HCT116 (cell line): ENCODE data around the gene MYL4. TPM values are rescaled to one million over a fixed set of nuclear protein-coding genes. Genes with fewer than 3 reads are reported as not detected.

Experiments
- ATAC-seq: fragments of 200-7000 bp; cut with Tn5 transposase; 2 replicates; pipeline ENCODE4 v1.9.1; 2020; ENCODE audit warnings: mild to moderate bottlenecking, moderate library complexity
- BruUV-seq: library from RNA; stranded (reverse); fragments of 400-500 nt; replicated peaks from 2 replicates; lab custom pipeline; 2021; lab: Mats Ljungman, UMichigan
- CTCF ChIA-PET: fragments of 300-600 bp; sonication (Branson Sonifier 250); formaldehyde crosslinking; loops from one replicate; lab custom pipeline; 2021; ENCODE audit warnings: antibody characterized with exemption; lab: Charles Lee
- POLR2A ChIA-PET: fragments of 300-600, 350-600 bp; sonication (Branson Sonifier 250); formaldehyde crosslinking; loops from one replicate; lab custom pipeline; 2021; ENCODE audit warnings: antibody characterized with exemption; lab: Charles Lee
- RAD21 ChIA-PET, 2 experiments: fragments of 300-600 bp; sonication (Branson Sonifier 250); formaldehyde crosslinking; loops; one replicate each; lab custom pipeline; 2023; ENCODE audit warnings: low total read pairs in 2 of 2; ENCODE audit not compliant: uncharacterized antibody in 2 of 2, unreplicated experiment in 2 of 2, low non-redundant PET in 1 of 2; lab: Charles Lee
- DNase-seq: peaks from one replicate; pipeline ENCODE4 v3.0.0-alpha.2; 2010; ENCODE audit warnings: low read depth, low spot score
- H2AFZ ChIP-seq: fragments of 200-600 bp; shearing (Covaris generic), sonication (generic); 2 replicates; pipeline ENCODE4 v1.6.1; 2017; ENCODE audit warnings: low read depth, mixed run types, mixed read lengths, antibody characterized with exemption, low read length; ENCODE audit not compliant: poor library complexity, severe bottlenecking
- H3K27ac ChIP-seq: 2 replicates; pipeline ENCODE4 v1.5.1; 2012; ENCODE audit warnings: low read depth, low read length
- H3K27me3 ChIP-seq: fragments of 200-600 bp; sonication (generic); 2 replicates; pipeline ENCODE4 v1.6.1; 2016; ENCODE audit warnings: mixed run types, low read length, mixed read lengths; ENCODE audit not compliant: insufficient read depth
- H3K36me3 ChIP-seq, 2 experiments: fragments of 200-500 bp in 1 of 2; fragments of 200-600 bp in 1 of 2; sonication (Bioruptor generic) in 1 of 2; sonication (generic) in 1 of 2; 2 replicates each; pipeline versions ENCODE4 v1.5.1 to v1.6.1; 2014 to 2016; ENCODE audit warnings: low read length in 2 of 2, inconsistent platforms in 1 of 2, mixed read lengths in 1 of 2, mixed run types in 1 of 2; ENCODE audit not compliant: insufficient read depth in 2 of 2, control insufficient read depth in 1 of 2
- H3K4me1 ChIP-seq, 2 experiments: fragments of 200-600 bp in 1 of 2; sonication (generic) in 1 of 2; 2 replicates each; pipeline versions ENCODE4 v1.5.1 to v1.6.1; 2012 to 2017; ENCODE audit warnings: low read length in 2 of 2, inconsistent platforms in 1 of 2, mild to moderate bottlenecking in 1 of 2, mixed read lengths in 1 of 2, mixed run types in 1 of 2, moderate library complexity in 1 of 2; ENCODE audit not compliant: insufficient read depth in 2 of 2, control insufficient read depth in 1 of 2
- H3K4me2 ChIP-seq: fragments of 200-600 bp; sonication (generic); 2 replicates; pipeline ENCODE4 v1.6.1; 2017; ENCODE audit warnings: mixed run types, low read length, mixed read lengths
- H3K4me3 ChIP-seq, 2 experiments: fragments of 200-600 bp in 1 of 2; sonication (generic) in 1 of 2; replicated peaks in 1 of 2; 2 replicates each; pipeline ENCODE4 v1.5.1; 2011 to 2016; ENCODE audit warnings: low read length in 2 of 2, control low read depth in 1 of 2, low read depth in 1 of 2, mild to moderate bottlenecking in 1 of 2, mixed read lengths in 1 of 2, mixed run types in 1 of 2
- H3K79me2 ChIP-seq: fragments of 200-600 bp; sonication (generic); 2 replicates; pipeline ENCODE4 v1.6.1; 2017; ENCODE audit warnings: mild to moderate bottlenecking, mixed run types, low read length, moderate library complexity, mixed read lengths; ENCODE audit not compliant: insufficient read depth
- H3K9ac ChIP-seq: fragments of 200-600 bp; sonication (generic); 2 replicates; pipeline ENCODE4 v1.6.1; 2016; ENCODE audit warnings: low read length, mixed read lengths
- H3K9me2 ChIP-seq: fragments of 200-600 bp; sonication (generic), shearing (Covaris generic); 2 replicates; pipeline ENCODE4 v1.6.1; 2017; ENCODE audit warnings: mixed run types, mild to moderate bottlenecking, moderate library complexity; ENCODE audit not compliant: insufficient read depth
- H3K9me3 ChIP-seq, 2 experiments: fragments of 200-500 bp in 1 of 2; fragments of 200-600 bp in 1 of 2; sonication (Bioruptor generic) in 1 of 2; sonication (generic) in 1 of 2; 2 replicates each; pipeline ENCODE4 v1.6.1; 2014 to 2017; ENCODE audit warnings: low read length in 2 of 2, mixed read lengths in 2 of 2, inconsistent platforms in 1 of 2, low read depth in 1 of 2, mild to moderate bottlenecking in 1 of 2, mixed run types in 1 of 2, moderate library complexity in 1 of 2; ENCODE audit not compliant: control insufficient read depth in 1 of 2, insufficient read depth in 1 of 2
- H4K20me1 ChIP-seq: fragments of 200-600 bp; sonication (generic), shearing (Covaris generic); 2 replicates; pipeline ENCODE4 v1.6.1; 2017; ENCODE audit warnings: mixed run types, mild to moderate bottlenecking, moderate library complexity; ENCODE audit not compliant: insufficient read depth
- CEBPB ChIP-seq: IDR thresholded peaks from 2 replicates; pipeline ENCODE4 v1.6.1; 2012; ENCODE audit warnings: low read depth
- EGR1 ChIP-seq: IDR thresholded peaks from 2 replicates; pipeline ENCODE4 v1.6.1; 2012; ENCODE audit warnings: low read depth
- EZH2 ChIP-seq: fragments of 200-600 bp; sonication (generic); IDR thresholded peaks from 2 replicates; pipeline ENCODE4 v1.6.1; 2017; ENCODE audit warnings: antibody characterized with exemption, mixed run types
- EZH2phosphoT487 ChIP-seq: fragments of 200-600 bp; IDR thresholded peaks from 2 replicates; pipeline ENCODE4 v1.6.1; 2018; ENCODE audit warnings: antibody characterized with exemption, borderline replicate concordance
- JUND ChIP-seq: IDR thresholded peaks from 2 replicates; pipeline ENCODE4 v1.6.1; 2012
- MAX ChIP-seq: IDR thresholded peaks from 2 replicates; pipeline ENCODE4 v1.6.1; 2012
- SIN3A ChIP-seq: IDR thresholded peaks from 2 replicates; pipeline ENCODE4 v1.6.1; 2012; ENCODE audit warnings: low read depth
- SP1 ChIP-seq: IDR thresholded peaks from 2 replicates; pipeline ENCODE4 v1.6.1; 2012; ENCODE audit warnings: low read depth
- SRF ChIP-seq: IDR thresholded peaks from 2 replicates; pipeline ENCODE4 v1.6.1; 2012; ENCODE audit warnings: low read depth
- TCF7L2 ChIP-seq: IDR thresholded peaks from 2 replicates; pipeline ENCODE4 v1.7.0; 2011; ENCODE audit warnings: borderline replicate concordance, inconsistent platforms; ENCODE audit not compliant: insufficient read depth, insufficient read length; ENCODE audit errors: extremely low read depth
- ZFX ChIP-seq: fragments of 450-650 bp; IDR thresholded peaks from 2 replicates; pipeline ENCODE4 v1.6.1; 2017
- ZNF274 ChIP-seq: fragments of 200-500 bp; sonication (Bioruptor generic); IDR thresholded peaks from 2 replicates; pipeline ENCODE4 v1.6.1; 2014; ENCODE audit warnings: mild to moderate bottlenecking, low read depth, low read length, inconsistent platforms
- intact Hi-C: fragments of 100-400 bp; cut with micrococcal nuclease; formaldehyde crosslinking; loops from 2 replicates; pipeline ENCODE4 v1.10.0; 2022
- total RNA-seq: library from RNA; stranded (reverse); gene quantifications from one replicate; pipeline ENCODE4 v1.2.1, GENCODE V29; 2021; ENCODE audit not compliant: unreplicated experiment
- TF ChIP-seq, protein P1 (sequence below): IDR thresholded peaks from 2 replicates; pipeline ENCODE4 v1.6.1; 2011; ENCODE audit warnings: mild to moderate bottlenecking, low read length, moderate library complexity; ENCODE audit not compliant: insufficient replicate concordance; ENCODE audit errors: extremely low read depth
- TF ChIP-seq, protein P2 (sequence below): IDR thresholded peaks from 2 replicates; pipeline ENCODE4 v1.6.1; 2012

MYL4 gene
- total RNA-seq, 1 experiment from 2014 or later, result 0.32 TPM

DNA sequence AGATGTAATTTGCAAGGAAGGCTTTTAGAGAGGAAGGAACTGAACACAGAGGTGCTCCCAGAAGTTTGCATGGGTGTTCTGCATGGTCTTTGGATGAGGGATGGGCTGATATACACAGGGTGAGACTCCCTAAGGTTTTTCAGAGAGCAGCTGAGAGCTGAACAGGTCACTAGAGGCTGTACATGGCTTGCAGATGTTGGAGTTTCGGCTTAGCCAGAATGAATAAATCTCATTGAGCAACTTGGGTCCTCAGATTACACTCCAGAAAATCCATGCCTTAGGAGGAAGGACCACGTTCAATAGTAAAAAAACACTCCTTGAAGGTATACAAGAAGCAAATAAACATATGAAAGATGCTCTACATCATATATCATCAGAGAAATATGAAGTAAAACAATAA is 37.0 kb downstream of the MYL4 start:
- Histone ChIP-seq H2AFZ (no peak overlapping the region), H3K27ac (no peak overlapping the region), H3K9ac (no peak overlapping the region), H3K27me3 (no peaks in the 10 kb centered on the region), H3K4me1 (no peaks in the 10 kb centered on the region), H3K4me3 (no peak overlapping the region), H3K79me2 (no peaks in the 10 kb centered on the region), H3K9me2 (no peaks in the 10 kb centered on the region), H4K20me1 (no peaks in the 10 kb centered on the region), H3K9me3 (no peaks in the 10 kb centered on the region), H3K36me3 (no peaks in the 10 kb centered on the region), H3K4me2 (no peak overlapping the region)
- CTCF ChIA-PET, result no interaction called here
- RAD21 ChIA-PET, result no interaction called here
- intact Hi-C loops, result no loop called here
- POLR2A ChIA-PET, result no interaction called here
- DNase-seq, result no peak
- TF ChIP-seq, protein P1, sequence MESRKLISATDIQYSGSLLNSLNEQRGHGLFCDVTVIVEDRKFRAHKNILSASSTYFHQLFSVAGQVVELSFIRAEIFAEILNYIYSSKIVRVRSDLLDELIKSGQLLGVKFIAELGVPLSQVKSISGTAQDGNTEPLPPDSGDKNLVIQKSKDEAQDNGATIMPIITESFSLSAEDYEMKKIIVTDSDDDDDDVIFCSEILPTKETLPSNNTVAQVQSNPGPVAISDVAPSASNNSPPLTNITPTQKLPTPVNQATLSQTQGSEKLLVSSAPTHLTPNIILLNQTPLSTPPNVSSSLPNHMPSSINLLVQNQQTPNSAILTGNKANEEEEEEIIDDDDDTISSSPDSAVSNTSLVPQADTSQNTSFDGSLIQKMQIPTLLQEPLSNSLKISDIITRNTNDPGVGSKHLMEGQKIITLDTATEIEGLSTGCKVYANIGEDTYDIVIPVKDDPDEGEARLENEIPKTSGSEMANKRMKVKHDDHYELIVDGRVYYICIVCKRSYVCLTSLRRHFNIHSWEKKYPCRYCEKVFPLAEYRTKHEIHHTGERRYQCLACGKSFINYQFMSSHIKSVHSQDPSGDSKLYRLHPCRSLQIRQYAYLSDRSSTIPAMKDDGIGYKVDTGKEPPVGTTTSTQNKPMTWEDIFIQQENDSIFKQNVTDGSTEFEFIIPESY, result no peak
- no peak for TF ChIP-seq TCF7L2
- TF ChIP-seq EZH2, result no peak
- TF ChIP-seq SP1, result no peak
- TF ChIP-seq EZH2phosphoT487, result no peak
- no peak for TF ChIP-seq SIN3A
- TF ChIP-seq, protein P2, sequence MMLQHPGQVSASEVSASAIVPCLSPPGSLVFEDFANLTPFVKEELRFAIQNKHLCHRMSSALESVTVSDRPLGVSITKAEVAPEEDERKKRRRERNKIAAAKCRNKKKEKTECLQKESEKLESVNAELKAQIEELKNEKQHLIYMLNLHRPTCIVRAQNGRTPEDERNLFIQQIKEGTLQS, result no peak
- no peak for TF ChIP-seq EGR1
- no peak for TF ChIP-seq MAX
- no peak for TF ChIP-seq JUND
- TF ChIP-seq ZNF274, result no peak
- TF ChIP-seq CEBPB, result no peak
- TF ChIP-seq ZFX, result no peak
- TF ChIP-seq SRF, result no peak
- no peak for ATAC-seq
- BruUV-seq, result no TSS peak
